ENCODE data around the gene SLC12A2. TPM values are rescaled to one million over a fixed set of nuclear protein-coding genes. Genes with fewer than 3 reads are reported as not detected.

SLC12A2 gene
- total RNA-seq, 1 donor from 2014 or later = 25.7 TPM

- H3K27me3 Mint-ChIP-seq (ENCODE audit: low read depth) = peaks cover 4% of the 10 kb centered on the region
- no peak overlapping the region for H3K27ac Mint-ChIP-seq (ENCODE audit: unreplicated experiment)
- H3K4me3 Mint-ChIP-seq (ENCODE audit: unreplicated experiment) = peak overlapping the region; percentile 63
- no peaks in the 10 kb centered on the region for H3K9me3 Mint-ChIP-seq (ENCODE audit: low read depth)
- H3K36me3 Mint-ChIP-seq (ENCODE audit: low read depth) = peaks cover 4% of the 10 kb centered on the region
- TF ChIP-seq CTCF (IDR thresholded peaks at IDR 0.05) = peak; percentile 98
- no peak for DNase-seq (ENCODE audit: low spot score)
- H3K4me1 Mint-ChIP-seq (ENCODE audit: low read depth) = peaks cover 12% of the 10 kb centered on the region
These were observed 117.7 kb downstream of the SLC12A2 start for GRCh38 chr5:128201065-128201926.

- no peak for DNase-seq (ENCODE audit: low spot score)
- Mint-ChIP-seq H3K4me3 (ENCODE audit: unreplicated experiment) (no peak overlapping the region), H3K4me1 (ENCODE audit: low read depth) (peaks cover 12% of the 10 kb centered on the region), H3K36me3 (ENCODE audit: low read depth) (peaks cover 2% of the 10 kb centered on the region), H3K9me3 (ENCODE audit: low read depth) (no peaks in the 10 kb centered on the region), H3K27ac (ENCODE audit: unreplicated experiment) (no peak overlapping the region), H3K27me3 (ENCODE audit: low read depth) (peaks cover 4% of the 10 kb centered on the region)
- TF ChIP-seq CTCF (IDR thresholded peaks at IDR 0.05) = no peak
These were observed 118.8 kb downstream of the SLC12A2 start for GRCh38 chr5:128202320-128202719.

- no peak for DNase-seq (ENCODE audit: low spot score)
- Mint-ChIP-seq H3K4me1 (ENCODE audit: low read depth) (peaks cover 2% of the 10 kb centered on the region), H3K27me3 (ENCODE audit: low read depth) (peaks cover 5% of the 10 kb centered on the region), H3K36me3 (ENCODE audit: low read depth) (no peaks in the 10 kb centered on the region), H3K27ac (ENCODE audit: unreplicated experiment) (no peak overlapping the region), H3K4me3 (ENCODE audit: unreplicated experiment) (no peak overlapping the region), H3K9me3 (ENCODE audit: low read depth) (no peaks in the 10 kb centered on the region)
- TF ChIP-seq CTCF (IDR thresholded peaks at IDR 0.05) = no peak
These were observed 124.9 kb downstream of the SLC12A2 start for GRCh38 chr5:128208436-128208835.

- no peak for TF ChIP-seq CTCF (IDR thresholded peaks at IDR 0.05)
- Mint-ChIP-seq H3K36me3 (ENCODE audit: low read depth) (no peaks in the 10 kb centered on the region), H3K27ac (ENCODE audit: unreplicated experiment) (no peak overlapping the region), H3K4me1 (ENCODE audit: low read depth) (peaks cover 19% of the 10 kb centered on the region), H3K9me3 (ENCODE audit: low read depth) (no peaks in the 10 kb centered on the region), H3K27me3 (ENCODE audit: low read depth) (peaks cover 5% of the 10 kb centered on the region), H3K4me3 (ENCODE audit: unreplicated experiment) (no peak overlapping the region)
- no peak for DNase-seq (ENCODE audit: low spot score)
These were observed 128.7 kb downstream of the SLC12A2 start for GRCh38 chr5:128212191-128212806.

- Mint-ChIP-seq H3K4me3 (ENCODE audit: unreplicated experiment) (no peak overlapping the region), H3K9me3 (ENCODE audit: low read depth) (no peaks in the 10 kb centered on the region), H3K36me3 (ENCODE audit: low read depth) (no peaks in the 10 kb centered on the region), H3K27ac (ENCODE audit: unreplicated experiment) (no peak overlapping the region), H3K27me3 (ENCODE audit: low read depth) (peaks cover 5% of the 10 kb centered on the region), H3K4me1 (ENCODE audit: low read depth) (peaks cover 24% of the 10 kb centered on the region)
- DNase-seq (ENCODE audit: low spot score) = no peak
- TF ChIP-seq CTCF (IDR thresholded peaks at IDR 0.05) = peak; percentile 97
These were observed 129.8 kb downstream of the SLC12A2 start for GRCh38 chr5:128213340-128213739.
